GM12878 (cell line): ENCODE data around the gene MCF2L2. TPM values are rescaled to one million over a fixed set of nuclear protein-coding genes. Genes with fewer than 3 reads are reported as not detected.

ENCODE experiments used
- ATAC-seq: fragments of 200-7000 bp; cut with Tn5 transposase; 3 replicates; pipeline ENCODE4 v1.9.1; 2020; ENCODE audit warnings: mild to moderate bottlenecking, moderate library complexity
- BruUV-seq: library from RNA; stranded (reverse); fragments of 400-500 nt; replicated peaks from 2 replicates; lab custom pipeline; 2021; lab: Mats Ljungman, UMichigan
- CTCF ChIA-PET: fragments of 300-600 bp; sonication (Branson Sonifier 250); formaldehyde crosslinking; extraction: SDS; loops from one replicate; lab custom pipeline; 2021; ENCODE audit warnings: inconsistent platforms; lab: Yijun Ruan, JAX
- POLR2A ChIA-PET: fragments of 350-600 bp; formaldehyde crosslinking; extraction: SDS; loops from one replicate; lab custom pipeline; 2021; ENCODE audit warnings: inconsistent platforms; lab: Charles Lee
- RAD21 ChIA-PET: fragments of 300-600 bp; sonication (Branson Sonifier 250); formaldehyde crosslinking; loops from one replicate; lab custom pipeline; 2023; ENCODE audit warnings: antibody characterized with exemption; ENCODE audit not compliant: unreplicated experiment; lab: Charles Lee
- SMC1A ChIA-PET: fragments of 300-600 bp; sonication (Branson Sonifier 250); formaldehyde crosslinking; loops from one replicate; lab custom pipeline; 2023; ENCODE audit not compliant: unreplicated experiment, uncharacterized antibody; lab: Charles Lee
- DNase-seq: peaks from one replicate; pipeline ENCODE4 v3.0.0-alpha.2; 2011; ENCODE audit warnings: low read depth, low spot score
- FAIRE-seq: peaks from 3 replicates; lab custom pipeline; 2011; peaks lifted over from hg19 to GRCh38; lab: Jason Lieb, UNC
- H2AFZ ChIP-seq: 2 replicates; pipeline ENCODE4 v1.6.0; 2011; ENCODE audit warnings: low read depth, low read length, control low read depth; ENCODE audit not compliant: control insufficient read depth
- H3K27ac ChIP-seq: 2 replicates; pipeline ENCODE4 v1.5.1; 2011; ENCODE audit warnings: control low read depth; ENCODE audit not compliant: control insufficient read depth, insufficient read depth
- H3K27me3 ChIP-seq, 2 experiments: replicated peaks in 1 of 2; 2 replicates each; pipeline versions ENCODE4 v1.6.0 to v1.6.1; 2011; ENCODE audit warnings: low read length in 1 of 2; ENCODE audit not compliant: control insufficient read depth in 2 of 2, insufficient read depth in 2 of 2
- H3K36me3 ChIP-seq, 2 experiments: 2 replicates each; pipeline ENCODE4 v1.5.1; 2011; ENCODE audit warnings: low read length in 1 of 2; ENCODE audit not compliant: control insufficient read depth in 2 of 2, insufficient read depth in 2 of 2
- H3K4me1 ChIP-seq: 2 replicates; pipeline ENCODE4 v1.6.1; 2011; ENCODE audit warnings: mild to moderate bottlenecking, low read length, moderate library complexity, mixed read lengths; ENCODE audit not compliant: control insufficient read depth, insufficient read depth
- H3K4me2 ChIP-seq: 2 replicates; pipeline ENCODE4 v1.6.0; 2011; ENCODE audit warnings: control low read depth; ENCODE audit not compliant: control insufficient read depth, insufficient read depth
- H3K4me3 ChIP-seq: fragments of 200-600 bp; sonication (generic); 2 replicates; pipeline ENCODE4 v1.5.1; 2016
- H3K79me2 ChIP-seq: 2 replicates; pipeline ENCODE4 v1.6.0; 2011; ENCODE audit warnings: low read length; ENCODE audit not compliant: control insufficient read depth, insufficient read depth
- H3K9ac ChIP-seq: 2 replicates; pipeline ENCODE4 v1.8.0; 2011; ENCODE audit warnings: low read length, control low read depth, mixed read lengths; ENCODE audit not compliant: control insufficient read depth, insufficient read depth
- H3K9me3 ChIP-seq: replicated peaks from 3 replicates; pipeline ENCODE4 v1.5.1; 2011; ENCODE audit warnings: mild to moderate bottlenecking, low read length; ENCODE audit not compliant: control insufficient read depth, insufficient read depth
- H4K20me1 ChIP-seq: 2 replicates; pipeline ENCODE4 v1.6.0; 2011; ENCODE audit not compliant: control insufficient read depth, insufficient read depth
- BMI1 ChIP-seq: fragments of 450-650 bp; IDR thresholded peaks from 2 replicates; pipeline ENCODE4 v1.6.1; 2016; ENCODE audit warnings: mild to moderate bottlenecking, moderate library complexity, borderline replicate concordance
- CBX3 ChIP-seq: fragments of 200-600 bp; sonication (generic); IDR thresholded peaks from 2 replicates; pipeline ENCODE4 v1.6.1; 2016; ENCODE audit warnings: low read depth, borderline replicate concordance
- CTCF ChIP-seq, 3 experiments: IDR thresholded peaks in 2 of 3; conservative IDR thresholded peaks in 1 of 3; 2 replicates each; pipeline ENCODE4 v1.5.1; 2011; ENCODE audit warnings: low read depth in 3 of 3, low read length in 3 of 3, mild to moderate bottlenecking in 3 of 3, control low read depth in 2 of 3, moderate library complexity in 2 of 3, inconsistent platforms in 1 of 3, mixed read lengths in 1 of 3; ENCODE audit not compliant: control insufficient read depth in 2 of 3, insufficient read depth in 1 of 3; ENCODE audit errors: extremely low read depth in 1 of 3
- DPF2 ChIP-seq: fragments of 450-650 bp; IDR thresholded peaks from 2 replicates; pipeline ENCODE4 v1.6.1; 2017; ENCODE audit warnings: mild to moderate bottlenecking
- ETV6 ChIP-seq, 2 experiments: fragments of 450-650 bp in 1 of 2; IDR thresholded peaks in 1 of 2; conservative IDR thresholded peaks in 1 of 2; 2 replicates each; pipeline ENCODE4 v1.6.1; 2014; ENCODE audit warnings: antibody characterized with exemption in 1 of 2, borderline replicate concordance in 1 of 2, low read depth in 1 of 2, mild to moderate bottlenecking in 1 of 2, moderate library complexity in 1 of 2
- GABPA ChIP-seq: IDR thresholded peaks from 2 replicates; pipeline ENCODE4 v1.6.1; 2014; ENCODE audit warnings: antibody characterized with exemption, low read depth, mild to moderate bottlenecking, inconsistent platforms
- KDM1A ChIP-seq: fragments of 200-600 bp; sonication (generic); IDR thresholded peaks from 2 replicates; pipeline ENCODE4 v1.6.1; 2016; ENCODE audit warnings: borderline replicate concordance
- MAX ChIP-seq: IDR thresholded peaks from 2 replicates; pipeline ENCODE4 v1.6.1; 2012; ENCODE audit warnings: low read depth, low read length, improper control_type of control experiment
- NFIC ChIP-seq: IDR thresholded peaks from 2 replicates; pipeline ENCODE4 v1.6.1; 2012; ENCODE audit warnings: low read depth, mild to moderate bottlenecking, inconsistent platforms, low read length, moderate library complexity
- PML ChIP-seq: IDR thresholded peaks from 2 replicates; pipeline ENCODE4 v1.6.1; 2012; ENCODE audit warnings: low read length, inconsistent platforms
- RBBP5 ChIP-seq: fragments of 200-600 bp; sonication (generic); conservative IDR thresholded peaks from 2 replicates; pipeline ENCODE4 v1.6.1; 2016
- RUNX3 ChIP-seq: IDR thresholded peaks from 2 replicates; pipeline ENCODE4 v1.6.1; 2012; ENCODE audit warnings: low read length, inconsistent platforms
- SMAD5 ChIP-seq: IDR thresholded peaks from 2 replicates; pipeline ENCODE4 v1.6.1; 2016; ENCODE audit warnings: antibody characterized with exemption, low read depth
- TCF3 ChIP-seq: IDR thresholded peaks from 2 replicates; pipeline ENCODE4 v1.6.1; 2012; ENCODE audit warnings: low read depth, mild to moderate bottlenecking, low read length, borderline replicate concordance; ENCODE audit not compliant: insufficient read depth
- WRNIP1 ChIP-seq: IDR thresholded peaks from 2 replicates; pipeline ENCODE4 v1.6.1; 2011; ENCODE audit warnings: low read depth, low read length, improper control_type of control experiment, borderline replicate concordance
- ZNF24 ChIP-seq: fragments of 450-650 bp; IDR thresholded peaks from 2 replicates; pipeline ENCODE4 v1.6.1; 2017; ENCODE audit warnings: antibody characterized with exemption, mild to moderate bottlenecking
- ZSCAN29 ChIP-seq: fragments of 450-650 bp; IDR thresholded peaks from 2 replicates; pipeline ENCODE4 v1.6.1; 2017; ENCODE audit warnings: mild to moderate bottlenecking, moderate library complexity
- WGBS: methylation state at CpG from one replicate; pipeline ENCODE4 v1.1.6; 2016; ENCODE audit warnings: low lambda C conversion rate; ENCODE audit not compliant: insufficient replicate concordance, insufficient coverage; ENCODE audit errors: missing lambda C conversion rate; 5-methylcytosine and 5-hydroxymethylcytosine counted together
- in situ Hi-C: fragments of 300-500 bp; cut with MboI; formaldehyde crosslinking; loops from 9 replicates; pipeline ENCODE4 v1.14.3; 2018; ENCODE audit warnings: mixed read lengths
- intact Hi-C: fragments of 100-400 bp; cut with micrococcal nuclease; formaldehyde crosslinking; loops from one replicate; pipeline ENCODE4 v1.14.2; 2022; ENCODE audit not compliant: unreplicated experiment
- polyA plus RNA-seq, 11 experiments: library from polyadenylated mRNA; depleted of rRNA in 4 of 11; unstranded in 6 of 11; stranded (reverse) in 5 of 11; fragments of >200 nt; fragmentation: Nextera tagmentation in 4 of 11; fragmentation: Illumina TruSeq in 1 of 11; extraction: Ambion mirVana in 4 of 11; extraction: Trizol in 1 of 11; gene quantifications; 1 replicate in 1 of 11; 2 replicates in 10 of 11; pipeline versions ENCODE4 v1.2.1 to v1.2.3, GENCODE V29; 2011 to 2016; ENCODE audit warnings: inconsistent platforms in 2 of 11, missing spikeins in 2 of 11, low read depth in 1 of 11
- total RNA-seq, 4 experiments: library from RNA; depleted of rRNA in 3 of 4; stranded (reverse); fragments of >200 nt in 3 of 4; fragmentation: Illumina TruSeq in 1 of 4; extraction: Trizol in 1 of 4; gene quantifications; 2 replicates each; pipeline versions ENCODE4 v1.2.1 to v1.2.3, GENCODE V29; 2013 to 2021
- TF ChIP-seq, protein P1 (sequence below): fragments of 450-650 bp; IDR thresholded peaks from 2 replicates; pipeline ENCODE4 v1.6.1; 2014; ENCODE audit warnings: mild to moderate bottlenecking

The MCF2L2 gene
- total and polyA plus RNA-seq, 10 of the 15 experiments (the other 5 are each of a cell fraction or from before 2014, with no cell fraction given), result 0.37 to 2.8 (median 1.4) TPM

DNA sequence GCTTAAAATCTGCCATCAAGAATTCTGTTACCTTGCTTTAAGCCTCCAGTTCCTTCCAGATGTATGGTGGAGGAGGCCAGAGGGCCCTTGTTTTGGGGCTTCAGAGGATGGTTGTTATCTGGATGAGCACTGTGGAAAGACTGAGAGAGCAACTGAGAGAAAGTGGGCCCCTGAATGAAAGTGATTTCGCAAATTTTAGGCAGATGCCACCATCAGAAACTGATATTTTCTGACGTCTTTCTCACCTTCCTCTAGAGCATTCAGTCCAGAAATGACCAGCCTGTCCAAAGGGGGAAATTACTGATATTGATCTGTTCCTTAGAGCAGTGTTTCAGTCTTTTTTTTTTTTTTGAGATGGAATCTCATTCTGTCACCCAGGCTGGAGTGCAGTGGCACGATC lies 162.0 kb downstream of the MCF2L2 start:
- no peak for DNase-seq

More for the DNA sequence above, 162.0 kb downstream of the MCF2L2 start:
- Histone ChIP-seq H3K27me3 (peaks cover 0 to 3% of the 10 kb centered on the region in 2 experiments; a peak in 2 of 4 replicates), H3K9me3 (no peaks in the 10 kb centered on the region), H3K79me2 (no peaks in the 10 kb centered on the region), H3K4me3 (no peak overlapping the region), H3K27ac (no peak overlapping the region), H3K9ac (no peak overlapping the region), H3K4me2 (no peak overlapping the region), H3K4me1 (no peaks in the 10 kb centered on the region), H4K20me1 (no peaks in the 10 kb centered on the region), H2AFZ (no peak overlapping the region), H3K36me3 (no peaks in the 10 kb centered on the region)
- POLR2A ChIA-PET, result no interaction called here
- RAD21 ChIA-PET, result interaction anchor here (1.9 kb wide), 1 partner anchor 19 kb away, joined by 5 read pairs; no protein-coding TSS in a partner anchor
- no TSS peak for BruUV-seq
- in situ Hi-C loops (no loop called here), intact Hi-C loops (no loop called here)
- no peak for FAIRE-seq
- peak; percentile 73 for ATAC-seq
- no peak for TF ChIP-seq KDM1A
- TF ChIP-seq MAX, result no peak
- TF ChIP-seq CBX3, result no peak
- TF ChIP-seq ETV6 (conservative IDR thresholded peaks at IDR 0.05 in 1 of 2, IDR thresholded peaks at IDR 0.05 in 1 of 2; ENCODE audit: borderline replicate concordance in 1 of 2, low read depth in 1 of 2), result no peak
- no peak for TF ChIP-seq PML
- no peak for TF ChIP-seq RUNX3
- TF ChIP-seq, protein P1, sequence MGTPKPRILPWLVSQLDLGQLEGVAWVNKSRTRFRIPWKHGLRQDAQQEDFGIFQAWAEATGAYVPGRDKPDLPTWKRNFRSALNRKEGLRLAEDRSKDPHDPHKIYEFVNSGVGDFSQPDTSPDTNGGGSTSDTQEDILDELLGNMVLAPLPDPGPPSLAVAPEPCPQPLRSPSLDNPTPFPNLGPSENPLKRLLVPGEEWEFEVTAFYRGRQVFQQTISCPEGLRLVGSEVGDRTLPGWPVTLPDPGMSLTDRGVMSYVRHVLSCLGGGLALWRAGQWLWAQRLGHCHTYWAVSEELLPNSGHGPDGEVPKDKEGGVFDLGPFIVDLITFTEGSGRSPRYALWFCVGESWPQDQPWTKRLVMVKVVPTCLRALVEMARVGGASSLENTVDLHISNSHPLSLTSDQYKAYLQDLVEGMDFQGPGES, result no peak
- no peak for TF ChIP-seq DPF2
- no peak for TF ChIP-seq BMI1
- TF ChIP-seq SMAD5, result no peak
- TF ChIP-seq CTCF (IDR thresholded peaks at IDR 0.05 in 2 of 3, conservative IDR thresholded peaks at IDR 0.05 in 1 of 3; ENCODE audit: control insufficient read depth in 2 of 3, extremely low read depth in 1 of 3, insufficient read depth in 1 of 3, low read depth in 3 of 3, low read length in 3 of 3), result no peak
- TF ChIP-seq RBBP5, result no peak
- no peak for TF ChIP-seq NFIC
- TF ChIP-seq TCF3, result no peak
- TF ChIP-seq ZSCAN29, result no peak
- no peak for TF ChIP-seq GABPA
- TF ChIP-seq ZNF24, result no peak
- TF ChIP-seq WRNIP1, result no peak
- 45% methylated on average over 3 of the region's 3 CpGs for WGBS
- SMC1A ChIA-PET, result interaction anchor here (0.7 to 1.5 kb wide), 6 partner anchors 8 to 117 kb away, joined by 3 to 8 read pairs (median 3); partner anchors contain the start of gene B3GNT5
- CTCF ChIA-PET, result interaction anchor here (1.7 to 2.0 kb wide), 2 partner anchors 10 to 81 kb away, joined by 4 to 9 read pairs; no protein-coding TSS in a partner anchor
